Hepatocyte (in vitro differentiated cells): ENCODE measurements around the gene CCDC74B. TPM values are rescaled to one million over a fixed set of nuclear protein-coding genes. Genes with fewer than 3 reads are reported as not detected.

Source experiments
- DNase-seq: peaks from one replicate; pipeline ENCODE4 v3.0.0-alpha.2; 2016; ENCODE audit warnings: low spot score
- H2AFZ ChIP-seq: fragments of 200-600 bp; sonication (generic); 2 replicates; pipeline ENCODE4 v1.6.0; 2016; ENCODE audit warnings: antibody characterized with exemption, mild to moderate bottlenecking
- H3K27ac ChIP-seq: fragments of 200-600 bp; sonication (generic); 2 replicates; pipeline ENCODE4 v1.5.1; 2016; ENCODE audit warnings: mild to moderate bottlenecking
- H3K27me3 ChIP-seq: fragments of 200-600 bp; sonication (generic); 2 replicates; pipeline ENCODE4 v1.6.1; 2016
- H3K36me3 ChIP-seq: fragments of 200-600 bp; sonication (generic); replicated peaks from 2 replicates; pipeline ENCODE4 v1.5.1; 2016; ENCODE audit warnings: low read depth; ENCODE audit not compliant: insufficient read depth
- H3K4me1 ChIP-seq: fragments of 200-600 bp; sonication (generic); 2 replicates; pipeline ENCODE4 v1.5.1; 2016; ENCODE audit warnings: mild to moderate bottlenecking, moderate library complexity; ENCODE audit not compliant: insufficient read depth
- H3K4me2 ChIP-seq: fragments of 200-600 bp; sonication (generic); 2 replicates; pipeline ENCODE4 v1.6.0; 2016
- H3K4me3 ChIP-seq: fragments of 200-600 bp; sonication (generic); 2 replicates; pipeline ENCODE4 v1.5.1; 2016; ENCODE audit warnings: mild to moderate bottlenecking
- H3K79me2 ChIP-seq: fragments of 200-600 bp; sonication (generic); 2 replicates; pipeline ENCODE4 v1.6.0; 2017; ENCODE audit warnings: mild to moderate bottlenecking
- H3K9me2 ChIP-seq: fragments of 200-600 bp; sonication (generic); replicated peaks from 2 replicates; pipeline ENCODE4 v1.6.0; 2017; ENCODE audit warnings: mild to moderate bottlenecking; ENCODE audit not compliant: insufficient read depth
- H3K9me3 ChIP-seq: fragments of 200-600 bp; sonication (generic); 2 replicates; pipeline ENCODE4 v1.5.1; 2016; ENCODE audit warnings: low read depth, mild to moderate bottlenecking
- H4K20me1 ChIP-seq: fragments of 200-600 bp; sonication (generic); 2 replicates; pipeline ENCODE4 v1.6.0; 2016; ENCODE audit warnings: mild to moderate bottlenecking; ENCODE audit not compliant: insufficient read depth, poor library complexity, severe bottlenecking
- CTCF ChIP-seq: fragments of 200-600 bp; sonication (generic); IDR thresholded peaks from 2 replicates; pipeline ENCODE4 v1.5.1; 2016; ENCODE audit warnings: antibody characterized with exemption, mild to moderate bottlenecking; ENCODE audit not compliant: poor library complexity
- EZH2 ChIP-seq: fragments of 200-600 bp; sonication (generic); IDR thresholded peaks from 2 replicates; pipeline ENCODE4 v1.6.1; 2016; ENCODE audit warnings: antibody characterized with exemption, mild to moderate bottlenecking, borderline replicate concordance
- EZH2phosphoT487 ChIP-seq: fragments of 200-600 bp; sonication (generic); IDR thresholded peaks from one replicate; pipeline ENCODE4 v1.6.1; 2018; ENCODE audit warnings: antibody characterized with exemption, mild to moderate bottlenecking, low read depth, moderate library complexity; ENCODE audit not compliant: unreplicated experiment, severe bottlenecking
- WGBS: methylation state at CpG from one replicate; pipeline ENCODE4 v1.1.6; 2016; ENCODE audit warnings: low lambda C conversion rate; ENCODE audit errors: missing lambda C conversion rate; 5-methylcytosine and 5-hydroxymethylcytosine counted together
- polyA plus RNA-seq: library from polyadenylated mRNA; unstranded; fragments of >200 nt; fragmentation: Nextera tagmentation; extraction: Ambion mirVana; gene quantifications from 2 replicates; pipeline ENCODE4 v1.2.1, GENCODE V29; 2016
- total RNA-seq: library from RNA; depleted of rRNA; stranded (reverse); fragments of >200 nt; gene quantifications from 2 replicates; pipeline ENCODE4 v1.2.3, GENCODE V29; 2014

CCDC74B gene
- total and polyA plus RNA-seq, 2 experiments from 2014 or later, result 3.8 to 5.3 TPM

GRCh38 chr2:130187268-130187667 is 42.4 kb upstream of the CCDC74B start:
- no peak overlapping the region for H3K4me3 ChIP-seq
- no peaks in the 10 kb centered on the region for H3K9me2 ChIP-seq
- H3K4me1 ChIP-seq, result peaks cover 17% of the 10 kb centered on the region
- DNase-seq, result no peak
- no peaks in the 10 kb centered on the region for H3K9me3 ChIP-seq
- no peak overlapping the region for H2AFZ ChIP-seq
- no peaks in the 10 kb centered on the region for H3K36me3 ChIP-seq
- no peaks in the 10 kb centered on the region for H4K20me1 ChIP-seq
- peaks cover 24% of the 10 kb centered on the region for H3K79me2 ChIP-seq
- no peak for TF ChIP-seq EZH2phosphoT487
- no peak for TF ChIP-seq CTCF
- TF ChIP-seq EZH2, result no peak
- WGBS, result 93% methylated on average over 7 of the region's 8 CpGs
- no peaks in the 10 kb centered on the region for H3K27me3 ChIP-seq
- no peak overlapping the region for H3K4me2 ChIP-seq
- no peak overlapping the region for H3K27ac ChIP-seq

- Histone ChIP-seq H3K27ac (no peak overlapping the region), H3K36me3 (no peaks in the 10 kb centered on the region), H3K4me2 (no peak overlapping the region), H2AFZ (no peak overlapping the region), H3K4me1 (peaks cover 17% of the 10 kb centered on the region), H3K9me2 (no peaks in the 10 kb centered on the region), H3K4me3 (no peak overlapping the region), H4K20me1 (no peaks in the 10 kb centered on the region), H3K79me2 (peaks cover 26% of the 10 kb centered on the region), H3K9me3 (no peaks in the 10 kb centered on the region), H3K27me3 (no peaks in the 10 kb centered on the region)
- DNase-seq, result no peak
- WGBS, result 90% methylated on average over 5 of the region's 5 CpGs
- no peak for TF ChIP-seq EZH2
- no peak for TF ChIP-seq CTCF
- no peak for TF ChIP-seq EZH2phosphoT487
These were observed 41.5 kb upstream of the CCDC74B start for GRCh38 chr2:130186391-130186790.

GRCh38 chr2:130185896-130186295 is 41.0 kb upstream of the CCDC74B start:
- H3K4me1 ChIP-seq, result peaks cover 17% of the 10 kb centered on the region

More at GRCh38 chr2:130185896-130186295, 41.0 kb upstream of the CCDC74B start:
- Histone ChIP-seq H3K27me3 (no peaks in the 10 kb centered on the region), H4K20me1 (no peaks in the 10 kb centered on the region), H3K9me2 (no peaks in the 10 kb centered on the region), H2AFZ (no peak overlapping the region), H3K4me2 (no peak overlapping the region), H3K9me3 (no peaks in the 10 kb centered on the region), H3K79me2 (peaks cover 30% of the 10 kb centered on the region), H3K27ac (no peak overlapping the region), H3K4me3 (no peak overlapping the region), H3K36me3 (no peaks in the 10 kb centered on the region)
- WGBS, result 99% methylated on average over 4 of the region's 4 CpGs
- TF ChIP-seq EZH2phosphoT487 (no peak), EZH2 (no peak), CTCF (no peak)
- no peak for DNase-seq
